Liver (tissue), 9 donors: Measurements from ENCODE around the gene CALU. TPM values are rescaled to one million over a fixed set of nuclear protein-coding genes. Genes with fewer than 3 reads are reported as not detected.

Source experiments
- DNase-seq: peaks from one replicate; pipeline ENCODE4 v3.0.0-alpha.2; 2017; ENCODE audit warnings: low spot score
- H3K27ac ChIP-seq, 2 donors: one replicate each; pipeline ENCODE4 v1.7.0; 2013; ENCODE audit warnings: inconsistent platforms in 2 of 2, low read length in 2 of 2, control low read depth in 1 of 2, low read depth in 1 of 2, mild to moderate bottlenecking in 1 of 2
- H3K27me3 ChIP-seq, 4 donors: one replicate each; pipeline versions ENCODE4 v1.6.1 to v1.7.0; 2013; ENCODE audit warnings: low read length in 3 of 4, inconsistent platforms in 1 of 4, mild to moderate bottlenecking in 1 of 4, moderate library complexity in 1 of 4; ENCODE audit not compliant: control insufficient read depth in 4 of 4, insufficient read depth in 4 of 4
- H3K36me3 ChIP-seq, 4 donors: one replicate each; pipeline versions ENCODE4 v1.6.1 to v1.7.0; 2013; ENCODE audit warnings: low read length in 3 of 4, mild to moderate bottlenecking in 3 of 4, low read depth in 1 of 4, moderate library complexity in 1 of 4; ENCODE audit not compliant: control insufficient read depth in 4 of 4, insufficient read depth in 3 of 4
- H3K4me1 ChIP-seq, 4 donors: one replicate each; pipeline versions ENCODE4 v1.6.1 to v1.7.0; 2013; ENCODE audit warnings: low read length in 3 of 4, mild to moderate bottlenecking in 3 of 4, moderate library complexity in 1 of 4; ENCODE audit not compliant: control insufficient read depth in 4 of 4, insufficient read depth in 4 of 4
- H3K4me3 ChIP-seq, 3 donors: one replicate each; pipeline versions ENCODE4 v1.6.1 to v1.7.0; 2013; ENCODE audit warnings: low read length in 3 of 3, control low read depth in 1 of 3, low read depth in 1 of 3, mild to moderate bottlenecking in 1 of 3
- H3K9ac ChIP-seq, 2 donors: one replicate each; pipeline ENCODE4 v1.7.0; 2013; ENCODE audit warnings: low read length in 2 of 2, mild to moderate bottlenecking in 2 of 2, moderate library complexity in 2 of 2, control low read depth in 1 of 2, low read depth in 1 of 2
- H3K9me3 ChIP-seq, 4 donors: one replicate each; pipeline versions ENCODE4 v1.6.1 to v1.7.0; 2013; ENCODE audit warnings: low read length in 3 of 4; ENCODE audit not compliant: control insufficient read depth in 4 of 4
- EGR1 ChIP-seq, 2 donors: IDR thresholded peaks; 2 replicates each; pipeline ENCODE4 v1.6.1; 2016 to 2018; ENCODE audit warnings: antibody characterized with exemption in 2 of 2, low read depth in 2 of 2
- FOXA1 ChIP-seq: IDR thresholded peaks from 2 replicates; pipeline ENCODE4 v1.6.1; 2016; ENCODE audit warnings: antibody characterized with exemption
- GABPA ChIP-seq, 2 donors: IDR thresholded peaks in 1 of 2; conservative IDR thresholded peaks in 1 of 2; 2 replicates each; pipeline ENCODE4 v1.6.1; 2016; ENCODE audit warnings: antibody characterized with exemption in 2 of 2, mild to moderate bottlenecking in 1 of 2, moderate library complexity in 1 of 2
- HNF4A ChIP-seq, 2 donors: conservative IDR thresholded peaks; 2 replicates each; pipeline ENCODE4 v1.6.1; 2016; ENCODE audit warnings: antibody characterized with exemption in 2 of 2, mild to moderate bottlenecking in 2 of 2
- HNF4G ChIP-seq: IDR thresholded peaks from 2 replicates; pipeline ENCODE4 v1.6.1; 2016; ENCODE audit warnings: antibody characterized with exemption
- RAD21 ChIP-seq, 2 donors: IDR thresholded peaks; 2 replicates each; pipeline ENCODE4 v1.6.1; 2016; ENCODE audit warnings: antibody characterized with exemption in 2 of 2, mild to moderate bottlenecking in 2 of 2
- SP1 ChIP-seq: IDR thresholded peaks from 2 replicates; pipeline ENCODE4 v1.6.1; 2018; ENCODE audit warnings: antibody characterized with exemption, mild to moderate bottlenecking
- YY1 ChIP-seq: IDR thresholded peaks from 2 replicates; pipeline ENCODE4 v1.6.1; 2016; ENCODE audit warnings: antibody characterized with exemption, mild to moderate bottlenecking
- WGBS: extraction: QIAGEN DNeasy Blood & Tissue Kit; methylation state at CpG from one replicate; pipeline ENCODE4 v1.1.7; 2013; 5-methylcytosine and 5-hydroxymethylcytosine counted together
- polyA plus RNA-seq, 2 donors: library from polyadenylated mRNA; stranded (reverse) in 1 of 2; unstranded in 1 of 2; fragments of 200-250 nt in 1 of 2; fragments of >200 nt in 1 of 2; fragmentation: Nextera tagmentation in 1 of 2; extraction: Ambion mirVana in 1 of 2; gene quantifications; one replicate each; pipeline versions ENCODE4 v1.2.1 to v1.2.3, GENCODE V29; 2013 to 2015
- total RNA-seq, 2 donors: library from RNA; depleted of rRNA; stranded (reverse); fragments of >200 nt; gene quantifications; one replicate each; pipeline ENCODE4 v1.2.3, GENCODE V29; 2014
- TF ChIP-seq, protein P1 (sequence below): IDR thresholded peaks from 2 replicates; pipeline ENCODE4 v1.6.1; 2016; ENCODE audit warnings: antibody characterized with exemption, mild to moderate bottlenecking
- TF ChIP-seq, protein P2 (sequence below): IDR thresholded peaks from 2 replicates; pipeline ENCODE4 v1.6.1; 2016; ENCODE audit warnings: antibody characterized with exemption
- TF ChIP-seq, protein P3 (sequence below): IDR thresholded peaks from 2 replicates; pipeline ENCODE4 v1.6.1; 2016; ENCODE audit warnings: antibody characterized with exemption
- TF ChIP-seq, protein P4 (sequence below): fragments of 150-350 bp; IDR thresholded peaks from 2 replicates; pipeline ENCODE4 v1.5.1; 2017; ENCODE audit warnings: improper control_type of control experiment, low read depth, low read length; ENCODE audit not compliant: missing input control
- donor health status: healthy.
- donor health status: healthy.
- donor health status: healthy.
- donor health status: healthy.
- donor health status: healthy.

CALU gene
- total and polyA plus RNA-seq, 4 donors, result 37.1 to 57.9 (median 42.5) TPM

DNA sequence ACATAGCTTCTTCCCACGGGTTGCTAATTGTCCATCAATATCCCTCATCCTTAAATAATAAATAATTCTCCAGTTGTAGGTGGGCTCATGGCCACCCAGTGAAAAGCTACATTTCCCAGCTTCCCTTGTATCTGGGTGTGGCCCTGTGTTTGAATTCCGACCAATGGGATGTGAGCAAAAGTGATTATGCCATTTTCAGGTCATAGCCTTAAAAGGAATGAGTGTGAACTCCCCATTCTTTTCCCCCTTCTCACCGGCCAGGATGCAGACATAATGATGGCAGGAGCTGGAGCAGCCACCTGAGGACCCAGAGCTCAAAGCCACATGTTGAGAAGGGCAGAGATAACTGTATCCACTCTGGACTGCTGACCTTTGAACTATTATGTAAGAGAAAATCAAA is 30.3 kb upstream of the CALU start (continued):
- TF ChIP-seq, protein P1, sequence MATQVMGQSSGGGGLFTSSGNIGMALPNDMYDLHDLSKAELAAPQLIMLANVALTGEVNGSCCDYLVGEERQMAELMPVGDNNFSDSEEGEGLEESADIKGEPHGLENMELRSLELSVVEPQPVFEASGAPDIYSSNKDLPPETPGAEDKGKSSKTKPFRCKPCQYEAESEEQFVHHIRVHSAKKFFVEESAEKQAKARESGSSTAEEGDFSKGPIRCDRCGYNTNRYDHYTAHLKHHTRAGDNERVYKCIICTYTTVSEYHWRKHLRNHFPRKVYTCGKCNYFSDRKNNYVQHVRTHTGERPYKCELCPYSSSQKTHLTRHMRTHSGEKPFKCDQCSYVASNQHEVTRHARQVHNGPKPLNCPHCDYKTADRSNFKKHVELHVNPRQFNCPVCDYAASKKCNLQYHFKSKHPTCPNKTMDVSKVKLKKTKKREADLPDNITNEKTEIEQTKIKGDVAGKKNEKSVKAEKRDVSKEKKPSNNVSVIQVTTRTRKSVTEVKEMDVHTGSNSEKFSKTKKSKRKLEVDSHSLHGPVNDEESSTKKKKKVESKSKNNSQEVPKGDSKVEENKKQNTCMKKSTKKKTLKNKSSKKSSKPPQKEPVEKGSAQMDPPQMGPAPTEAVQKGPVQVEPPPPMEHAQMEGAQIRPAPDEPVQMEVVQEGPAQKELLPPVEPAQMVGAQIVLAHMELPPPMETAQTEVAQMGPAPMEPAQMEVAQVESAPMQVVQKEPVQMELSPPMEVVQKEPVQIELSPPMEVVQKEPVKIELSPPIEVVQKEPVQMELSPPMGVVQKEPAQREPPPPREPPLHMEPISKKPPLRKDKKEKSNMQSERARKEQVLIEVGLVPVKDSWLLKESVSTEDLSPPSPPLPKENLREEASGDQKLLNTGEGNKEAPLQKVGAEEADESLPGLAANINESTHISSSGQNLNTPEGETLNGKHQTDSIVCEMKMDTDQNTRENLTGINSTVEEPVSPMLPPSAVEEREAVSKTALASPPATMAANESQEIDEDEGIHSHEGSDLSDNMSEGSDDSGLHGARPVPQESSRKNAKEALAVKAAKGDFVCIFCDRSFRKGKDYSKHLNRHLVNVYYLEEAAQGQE, result no peak
- no peak for TF ChIP-seq FOXA1

DNA sequence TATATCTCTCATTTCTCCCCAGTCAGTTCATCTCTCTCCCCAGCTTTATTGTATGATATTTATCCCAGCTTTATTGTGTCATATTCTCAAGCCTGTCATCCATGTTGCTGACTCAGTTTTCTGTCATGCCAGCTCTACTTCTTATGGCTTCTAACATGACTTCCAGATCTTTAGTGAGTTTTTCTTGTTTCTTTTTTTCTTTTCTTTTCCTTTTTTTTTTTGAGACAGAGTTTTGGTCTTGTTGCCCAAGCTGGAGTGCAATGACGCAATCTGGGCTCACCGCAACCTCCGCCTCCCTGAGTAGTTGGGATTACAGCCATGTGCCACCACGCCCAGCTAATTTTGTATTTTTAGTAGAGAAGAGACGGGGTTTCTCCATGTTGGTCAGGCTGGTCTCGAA is 28.7 kb upstream of the CALU start:
- Histone ChIP-seq H3K9ac (no peak overlapping the region), H3K27me3 (no peaks in the 10 kb centered on the region), H3K27ac (no peak overlapping the region), H3K36me3 (no peaks in the 10 kb centered on the region), H3K4me3 (no peak overlapping the region), H3K9me3 (peaks cover 0 to 8% (median 0%) of the 10 kb centered on the region in 4 donors), H3K4me1 (no peaks in the 10 kb centered on the region)
- TF ChIP-seq HNF4A (conservative IDR thresholded peaks at IDR 0.05), result no peak
- no peak for TF ChIP-seq GABPA (IDR thresholded peaks at IDR 0.05 in 1 of 2, conservative IDR thresholded peaks at IDR 0.05 in 1 of 2)
- TF ChIP-seq, protein P1, result no peak
- no peak for DNase-seq
- 77% methylated on average over 6 of the region's 6 CpGs for WGBS

DNA sequence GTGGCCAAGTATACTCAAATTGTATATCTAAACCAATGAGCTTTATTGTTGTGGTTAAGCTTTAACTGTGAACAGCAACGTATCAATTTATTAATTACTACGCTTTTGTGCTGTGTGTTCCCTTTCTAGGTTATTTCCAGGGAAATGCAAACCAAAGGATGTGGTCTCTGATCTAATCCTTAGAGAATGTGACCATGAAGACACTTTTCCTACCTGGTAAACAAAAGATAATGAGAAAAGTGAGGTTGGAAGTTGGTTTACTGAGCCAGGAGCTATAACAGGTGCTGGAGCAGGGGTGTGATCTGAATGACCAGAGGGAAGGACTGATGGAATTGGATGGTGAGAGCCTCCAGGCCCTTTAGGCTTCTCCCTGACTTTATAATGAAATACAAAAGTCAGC is 25.4 kb upstream of the CALU start:
- no peak for DNase-seq
- H3K27ac ChIP-seq, result no peak overlapping the region
- WGBS, result 94% methylated on average over 2 of the region's 2 CpGs
- H3K4me3 ChIP-seq, result no peak overlapping the region
- no peaks in the 10 kb centered on the region for H3K27me3 ChIP-seq
- no peaks in the 10 kb centered on the region for H3K36me3 ChIP-seq
- TF ChIP-seq EGR1 (IDR thresholded peaks at IDR 0.05; ENCODE audit: low read depth in 2 of 2) (no peak), YY1 (no peak), HNF4A (conservative IDR thresholded peaks at IDR 0.05) (no peak), RAD21 (IDR thresholded peaks at IDR 0.05) (no peak), SP1 (no peak), GABPA (IDR thresholded peaks at IDR 0.05 in 1 of 2, conservative IDR thresholded peaks at IDR 0.05 in 1 of 2) (no peak), HNF4G (no peak), FOXA1 (no peak)
- TF ChIP-seq, protein P2, sequence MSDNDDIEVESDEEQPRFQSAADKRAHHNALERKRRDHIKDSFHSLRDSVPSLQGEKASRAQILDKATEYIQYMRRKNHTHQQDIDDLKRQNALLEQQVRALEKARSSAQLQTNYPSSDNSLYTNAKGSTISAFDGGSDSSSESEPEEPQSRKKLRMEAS, result no peak
- TF ChIP-seq, protein P3, sequence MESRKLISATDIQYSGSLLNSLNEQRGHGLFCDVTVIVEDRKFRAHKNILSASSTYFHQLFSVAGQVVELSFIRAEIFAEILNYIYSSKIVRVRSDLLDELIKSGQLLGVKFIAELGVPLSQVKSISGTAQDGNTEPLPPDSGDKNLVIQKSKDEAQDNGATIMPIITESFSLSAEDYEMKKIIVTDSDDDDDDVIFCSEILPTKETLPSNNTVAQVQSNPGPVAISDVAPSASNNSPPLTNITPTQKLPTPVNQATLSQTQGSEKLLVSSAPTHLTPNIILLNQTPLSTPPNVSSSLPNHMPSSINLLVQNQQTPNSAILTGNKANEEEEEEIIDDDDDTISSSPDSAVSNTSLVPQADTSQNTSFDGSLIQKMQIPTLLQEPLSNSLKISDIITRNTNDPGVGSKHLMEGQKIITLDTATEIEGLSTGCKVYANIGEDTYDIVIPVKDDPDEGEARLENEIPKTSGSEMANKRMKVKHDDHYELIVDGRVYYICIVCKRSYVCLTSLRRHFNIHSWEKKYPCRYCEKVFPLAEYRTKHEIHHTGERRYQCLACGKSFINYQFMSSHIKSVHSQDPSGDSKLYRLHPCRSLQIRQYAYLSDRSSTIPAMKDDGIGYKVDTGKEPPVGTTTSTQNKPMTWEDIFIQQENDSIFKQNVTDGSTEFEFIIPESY, result no peak
- TF ChIP-seq, protein P4, sequence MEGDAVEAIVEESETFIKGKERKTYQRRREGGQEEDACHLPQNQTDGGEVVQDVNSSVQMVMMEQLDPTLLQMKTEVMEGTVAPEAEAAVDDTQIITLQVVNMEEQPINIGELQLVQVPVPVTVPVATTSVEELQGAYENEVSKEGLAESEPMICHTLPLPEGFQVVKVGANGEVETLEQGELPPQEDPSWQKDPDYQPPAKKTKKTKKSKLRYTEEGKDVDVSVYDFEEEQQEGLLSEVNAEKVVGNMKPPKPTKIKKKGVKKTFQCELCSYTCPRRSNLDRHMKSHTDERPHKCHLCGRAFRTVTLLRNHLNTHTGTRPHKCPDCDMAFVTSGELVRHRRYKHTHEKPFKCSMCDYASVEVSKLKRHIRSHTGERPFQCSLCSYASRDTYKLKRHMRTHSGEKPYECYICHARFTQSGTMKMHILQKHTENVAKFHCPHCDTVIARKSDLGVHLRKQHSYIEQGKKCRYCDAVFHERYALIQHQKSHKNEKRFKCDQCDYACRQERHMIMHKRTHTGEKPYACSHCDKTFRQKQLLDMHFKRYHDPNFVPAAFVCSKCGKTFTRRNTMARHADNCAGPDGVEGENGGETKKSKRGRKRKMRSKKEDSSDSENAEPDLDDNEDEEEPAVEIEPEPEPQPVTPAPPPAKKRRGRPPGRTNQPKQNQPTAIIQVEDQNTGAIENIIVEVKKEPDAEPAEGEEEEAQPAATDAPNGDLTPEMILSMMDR, result no peak
- TF ChIP-seq, protein P1, result no peak
- no peak overlapping the region for H3K9ac ChIP-seq
- no peaks in the 10 kb centered on the region for H3K4me1 ChIP-seq
- peaks cover 0 to 8% (median 0%) of the 10 kb centered on the region in 4 donors for H3K9me3 ChIP-seq
